T-helper 1 cell treated with Interleukin-12 subunit alpha and Interleukin-12 subunit beta and Interleukin-4 antibody, amounts not matched to agents 30 μg/mL and 1 μg/mL, for 36 hours (primary cell): Measurements from ENCODE around the gene ARHGAP24.
"Not testable (repeated sequence)": the region's sequence is repeated elsewhere in the genome, so short reads cannot be mapped to it uniquely, and the experiment has no call there.

ENCODE experiments used
- H3K27ac Mint-ChIP-seq: one replicate; pipeline ENCODE4 v1.8.0; 2021; ENCODE audit warnings: mild to moderate bottlenecking, mixed read lengths
- H3K27me3 Mint-ChIP-seq: one replicate; pipeline ENCODE4 v1.8.0; 2021; ENCODE audit warnings: low read depth, mixed read lengths
- H3K36me3 Mint-ChIP-seq: one replicate; pipeline ENCODE4 v1.8.0; 2021; ENCODE audit warnings: low read depth, mixed read lengths
- H3K4me1 Mint-ChIP-seq: one replicate; pipeline ENCODE4 v1.8.0; 2021; ENCODE audit warnings: low read depth, mixed read lengths
- H3K4me3 Mint-ChIP-seq: one replicate; pipeline ENCODE4 v1.8.0; 2021; ENCODE audit warnings: mild to moderate bottlenecking, moderate library complexity, mixed read lengths
- H3K9me3 Mint-ChIP-seq: one replicate; pipeline ENCODE4 v1.8.0; 2021; ENCODE audit warnings: mixed read lengths

ARHGAP24 gene

DNA sequence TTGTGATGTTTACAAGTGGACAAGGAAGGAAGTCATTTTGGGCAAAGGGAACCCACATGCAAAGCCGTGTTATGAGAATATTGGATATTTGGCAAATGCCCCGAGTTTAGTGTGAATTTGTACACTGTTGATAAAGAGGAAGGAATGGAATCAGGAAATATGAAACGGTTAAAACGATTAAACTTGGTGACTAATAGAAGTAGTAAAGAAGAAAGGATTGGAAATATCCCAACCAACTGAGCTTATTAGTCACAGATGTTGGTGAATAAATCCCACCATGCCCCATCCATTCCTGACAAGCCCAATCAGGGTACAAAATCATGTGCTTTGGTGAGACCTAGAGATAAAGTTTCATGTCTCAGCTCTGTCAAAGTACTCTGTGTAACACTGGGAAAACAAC is 22.0 kb downstream of the ARHGAP24 start:
- Mint-ChIP-seq H3K4me3 (no peak overlapping the region), H3K9me3 (peaks cover 3% of the 10 kb centered on the region), H3K4me1 (no peaks in the 10 kb centered on the region), H3K27ac (no peak overlapping the region), H3K27me3 (no peaks in the 10 kb centered on the region), H3K36me3 (no peaks in the 10 kb centered on the region)

DNA sequence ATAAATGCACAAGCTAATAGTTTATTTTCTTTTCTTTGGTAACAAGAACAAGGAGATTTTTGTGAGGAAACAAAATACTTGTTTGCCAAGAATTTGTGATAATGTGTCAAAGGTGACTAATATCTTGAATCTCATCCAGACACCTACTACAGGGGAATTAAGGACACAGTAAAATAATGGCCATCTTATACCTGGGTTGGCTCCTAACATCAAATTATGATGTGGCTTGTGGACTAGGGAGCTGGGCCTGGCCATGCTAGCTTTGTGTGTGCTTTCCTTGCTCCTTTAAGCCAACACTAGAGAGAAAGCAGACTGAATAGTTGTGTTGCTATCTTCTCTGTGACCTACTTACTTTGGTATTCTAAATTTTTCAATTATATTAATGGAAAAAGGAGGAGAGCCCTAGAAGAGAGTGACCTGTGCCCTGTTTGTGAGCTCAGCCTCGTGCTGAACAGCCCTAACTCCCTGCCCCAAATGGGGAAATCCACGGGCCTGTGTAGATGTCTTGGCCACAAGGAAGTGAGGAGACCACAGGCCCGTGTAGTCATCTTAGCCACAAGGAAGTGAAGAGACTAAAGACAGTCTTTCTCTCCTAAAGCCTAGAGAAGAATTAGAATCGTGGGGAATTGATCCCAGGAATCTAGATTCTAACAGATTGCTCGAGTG is 23.3 kb downstream of the ARHGAP24 start:
- no peak overlapping the region for H3K4me3 Mint-ChIP-seq
- H3K4me1 Mint-ChIP-seq: no peaks in the 10 kb centered on the region
- no peak overlapping the region for H3K27ac Mint-ChIP-seq
- peaks cover 3% of the 10 kb centered on the region for H3K9me3 Mint-ChIP-seq
- H3K36me3 Mint-ChIP-seq: no peaks in the 10 kb centered on the region
- no peaks in the 10 kb centered on the region for H3K27me3 Mint-ChIP-seq

DNA sequence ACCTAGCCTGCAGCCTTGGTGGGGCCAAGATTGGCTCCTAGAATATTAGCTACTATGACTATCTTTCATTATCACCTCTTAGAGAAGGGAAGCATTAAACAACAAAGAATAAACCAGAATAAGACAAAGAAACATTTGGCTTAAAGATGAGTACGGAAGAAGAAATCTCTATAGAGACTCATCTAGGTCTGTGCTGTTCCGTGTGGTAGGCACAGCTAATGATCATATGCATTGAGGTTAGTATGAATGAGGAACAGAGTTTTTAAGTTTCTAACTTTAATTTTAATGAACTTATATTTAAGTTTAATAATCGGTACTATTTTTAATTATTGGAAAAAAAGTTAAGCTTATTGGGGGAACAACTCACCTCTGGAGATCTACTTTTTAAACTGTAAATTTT is 24.6 kb downstream of the ARHGAP24 start:
- H3K4me3 Mint-ChIP-seq: no peak overlapping the region
- H3K4me1 Mint-ChIP-seq: no peaks in the 10 kb centered on the region

DNA sequence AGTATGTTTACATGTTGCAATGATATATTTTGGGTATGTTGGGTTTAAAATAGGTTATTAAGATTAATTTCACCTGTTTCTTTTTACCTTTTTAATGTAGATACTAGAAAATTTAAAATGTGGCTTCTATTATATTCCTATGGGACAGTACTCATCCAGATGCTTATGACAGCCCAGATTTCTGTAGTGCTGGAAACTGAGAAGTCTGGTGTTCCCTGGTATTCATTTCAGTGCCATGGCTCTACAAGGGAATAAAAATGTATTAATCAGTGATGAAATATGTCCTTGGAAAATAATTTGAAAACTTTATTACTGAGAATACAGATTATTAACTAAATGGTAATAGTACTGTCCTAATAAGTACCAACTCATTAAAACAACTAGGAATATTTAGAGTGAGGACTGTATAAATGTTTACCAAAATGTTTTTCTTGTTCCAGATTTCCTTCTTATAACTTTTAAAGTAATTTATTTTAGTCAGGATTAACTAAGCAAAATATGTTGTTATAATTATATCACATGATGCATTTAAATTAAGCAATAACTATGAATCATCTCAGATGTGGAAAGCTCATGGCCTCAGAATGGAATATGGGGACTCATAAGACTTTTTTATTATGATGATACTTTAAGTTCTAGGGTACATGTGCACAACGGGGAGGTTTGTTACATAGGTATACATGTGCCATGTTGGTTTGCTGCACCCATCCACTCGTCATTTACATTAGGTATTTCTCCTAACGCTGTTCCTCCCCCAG is 25.3 kb downstream of the ARHGAP24 start:
- H3K36me3 Mint-ChIP-seq: no peaks in the 10 kb centered on the region
- H3K4me1 Mint-ChIP-seq: no peaks in the 10 kb centered on the region
- H3K4me3 Mint-ChIP-seq: no peak overlapping the region
- no peaks in the 10 kb centered on the region for H3K27me3 Mint-ChIP-seq
- H3K9me3 Mint-ChIP-seq: peaks cover 3% of the 10 kb centered on the region
- no peak overlapping the region for H3K27ac Mint-ChIP-seq

More for the DNA sequence above, 24.6 kb downstream of the ARHGAP24 start:
- Mint-ChIP-seq H3K27me3 (no peaks in the 10 kb centered on the region), H3K36me3 (no peaks in the 10 kb centered on the region), H3K27ac (no peak overlapping the region), H3K9me3 (peaks cover 3% of the 10 kb centered on the region)

DNA sequence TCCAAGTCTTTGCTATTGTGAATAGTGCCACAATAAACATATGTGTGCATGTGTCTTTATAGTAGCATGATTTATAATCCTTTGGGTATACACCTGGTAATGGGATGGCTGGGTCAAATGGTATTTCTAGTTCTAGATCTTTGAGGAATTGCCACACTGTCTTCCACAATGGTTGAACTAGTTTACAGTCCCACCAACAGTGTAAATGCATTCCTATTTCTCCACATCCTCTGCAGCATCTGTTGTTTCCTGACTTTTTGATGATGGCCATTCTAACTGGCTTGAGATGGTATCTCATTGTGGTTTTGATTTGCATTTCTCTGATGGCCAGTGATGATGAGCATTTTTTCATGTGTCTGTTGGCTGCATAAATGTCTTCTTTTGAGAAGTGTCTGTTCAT is 26.2 kb downstream of the ARHGAP24 start:
- not testable (repeated sequence) for H3K27ac Mint-ChIP-seq, H3K4me1 Mint-ChIP-seq, H3K9me3 Mint-ChIP-seq, H3K4me3 Mint-ChIP-seq, H3K27me3 Mint-ChIP-seq, H3K36me3 Mint-ChIP-seq

DNA sequence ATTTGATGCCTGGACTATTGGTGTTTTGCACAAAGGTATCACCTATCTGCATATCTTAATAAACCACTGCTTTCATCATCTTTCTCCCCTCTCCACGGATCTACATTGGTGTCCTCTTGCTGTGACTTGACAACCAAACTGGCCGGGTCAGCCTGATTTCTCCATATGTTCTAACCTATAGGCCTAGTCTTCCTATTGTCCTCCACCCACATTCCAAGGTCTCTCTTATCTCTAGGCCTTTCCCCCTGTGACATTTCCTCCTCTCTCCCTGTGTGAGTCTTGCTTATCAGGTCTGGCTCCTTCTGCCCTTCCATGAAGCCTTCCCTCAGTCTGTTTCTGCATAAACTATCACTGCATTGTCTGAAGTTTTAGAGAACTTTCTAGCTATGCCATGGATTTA is 33.7 kb downstream of the ARHGAP24 start:
- Mint-ChIP-seq H3K27me3 (no peaks in the 10 kb centered on the region), H3K9me3 (no peaks in the 10 kb centered on the region), H3K36me3 (no peaks in the 10 kb centered on the region), H3K4me3 (no peak overlapping the region), H3K27ac (no peak overlapping the region), H3K4me1 (no peaks in the 10 kb centered on the region)

DNA sequence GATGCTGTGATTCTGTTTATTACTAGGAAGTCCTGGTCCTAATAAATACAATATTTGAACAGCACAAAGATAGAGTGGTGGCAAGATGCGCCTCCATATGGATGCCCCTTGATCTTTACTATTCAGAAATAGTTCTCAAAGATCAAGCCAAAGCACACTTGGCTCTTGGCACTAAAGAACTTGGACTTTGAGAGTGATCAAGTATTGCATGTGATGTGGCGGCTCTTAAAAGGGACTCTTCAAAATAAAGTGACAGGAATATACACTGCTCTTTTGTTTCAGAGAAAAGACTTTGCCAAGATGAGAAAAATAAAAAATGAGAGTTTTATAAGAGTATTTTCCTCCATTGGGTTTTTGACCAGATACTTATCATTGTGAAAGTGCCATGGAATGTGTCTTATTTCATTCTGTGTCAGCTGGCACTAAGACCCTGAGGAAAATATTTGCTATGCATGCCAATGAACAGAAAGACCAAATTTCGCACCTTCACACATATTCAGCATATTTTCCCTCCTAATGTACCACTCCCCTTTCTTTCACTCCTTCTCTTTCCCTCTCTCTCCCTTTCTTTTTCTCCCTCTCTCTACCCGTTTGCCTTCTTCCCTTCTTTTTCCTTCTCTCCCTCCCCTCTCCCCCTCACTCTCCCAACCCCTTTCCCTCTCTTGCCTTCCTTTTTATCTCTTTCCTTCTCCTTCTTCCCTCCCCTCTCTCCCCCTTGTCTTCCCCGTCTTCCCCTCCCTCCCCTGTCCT is 35.1 kb downstream of the ARHGAP24 start:
- Mint-ChIP-seq H3K27ac (no peak overlapping the region), H3K27me3 (no peaks in the 10 kb centered on the region), H3K4me3 (no peak overlapping the region), H3K9me3 (no peaks in the 10 kb centered on the region), H3K4me1 (no peaks in the 10 kb centered on the region), H3K36me3 (no peaks in the 10 kb centered on the region)

DNA sequence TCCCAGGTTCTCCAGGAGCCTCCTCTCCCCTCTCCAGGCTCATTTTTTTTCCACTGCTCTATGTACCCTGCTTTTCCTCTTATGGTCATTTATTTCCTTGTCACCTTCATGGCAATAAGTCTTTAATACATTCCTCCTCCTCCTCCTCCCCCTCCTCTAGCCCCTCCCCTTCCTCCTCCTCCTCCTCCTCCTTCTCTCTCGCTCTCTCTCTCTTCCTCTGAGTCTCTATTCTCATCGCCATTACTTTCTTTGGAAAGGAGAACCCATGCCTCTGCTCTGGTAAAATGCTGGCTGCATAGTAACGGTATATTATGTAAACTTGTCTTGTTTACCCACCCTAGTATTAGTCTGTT is 35.7 kb downstream of the ARHGAP24 start:
- Mint-ChIP-seq H3K9me3 (no peaks in the 10 kb centered on the region), H3K27ac (no peak overlapping the region), H3K4me1 (no peaks in the 10 kb centered on the region), H3K4me3 (no peak overlapping the region), H3K27me3 (no peaks in the 10 kb centered on the region), H3K36me3 (no peaks in the 10 kb centered on the region)

DNA sequence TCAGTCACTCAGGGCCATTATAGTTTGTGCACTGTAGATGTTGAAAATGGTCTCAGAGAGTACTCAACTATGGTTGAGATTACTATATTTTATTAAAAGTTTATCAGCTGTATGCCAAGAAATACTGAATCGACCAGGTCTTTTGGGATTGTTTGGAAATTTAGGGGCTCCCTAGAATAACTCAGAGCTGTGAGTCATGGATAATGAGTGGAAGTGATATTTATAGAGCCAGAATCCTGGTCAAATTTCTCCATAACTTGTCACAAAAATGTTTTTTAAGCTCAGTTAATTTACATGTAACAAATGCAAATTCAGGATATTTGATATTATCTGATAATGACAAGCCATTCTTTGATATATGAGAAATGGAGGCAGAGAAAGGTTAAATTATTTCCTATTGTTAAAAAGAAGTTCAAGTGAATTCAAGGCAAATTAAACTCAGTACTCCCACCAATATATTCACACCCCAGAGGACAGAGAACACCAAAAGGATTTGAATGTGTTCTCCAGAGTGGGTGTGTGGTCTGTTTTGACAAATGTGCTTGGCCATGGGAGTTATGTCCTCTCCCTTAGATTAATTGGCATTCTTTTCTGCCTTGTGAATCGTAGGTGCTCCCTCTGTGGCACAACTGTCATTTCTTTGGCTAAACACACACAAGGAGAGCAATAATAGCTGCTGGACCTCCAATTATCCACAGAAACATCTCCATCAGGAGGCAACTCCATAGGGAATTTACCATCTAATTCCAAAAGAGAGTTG is 37.7 kb downstream of the ARHGAP24 start:
- H3K9me3 Mint-ChIP-seq: no peaks in the 10 kb centered on the region
- H3K27me3 Mint-ChIP-seq: no peaks in the 10 kb centered on the region
- no peak overlapping the region for H3K27ac Mint-ChIP-seq
- H3K4me1 Mint-ChIP-seq: no peaks in the 10 kb centered on the region
- H3K36me3 Mint-ChIP-seq: no peaks in the 10 kb centered on the region
- H3K4me3 Mint-ChIP-seq: no peak overlapping the region

DNA sequence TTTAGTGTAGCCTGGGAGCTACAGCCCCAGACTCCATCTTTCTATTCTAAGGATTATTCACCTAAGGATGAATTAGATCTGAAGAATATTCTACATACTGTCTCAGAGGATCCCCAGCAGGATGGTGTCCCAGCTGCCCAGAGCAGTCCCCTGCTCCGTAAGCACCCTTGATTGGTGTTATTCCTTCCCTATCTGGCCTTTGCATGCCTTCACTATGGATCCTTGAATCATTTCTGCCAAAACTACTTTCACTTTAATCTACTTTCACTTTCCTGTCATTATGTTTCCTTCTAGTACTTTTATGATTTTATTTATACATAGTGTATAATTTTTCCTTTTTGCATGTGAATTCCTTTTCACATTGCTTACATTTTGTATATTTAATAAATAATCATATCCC is 39.2 kb downstream of the ARHGAP24 start:
- H3K4me3 Mint-ChIP-seq: no peak overlapping the region
- H3K36me3 Mint-ChIP-seq: no peaks in the 10 kb centered on the region
- H3K9me3 Mint-ChIP-seq: no peaks in the 10 kb centered on the region
- H3K27ac Mint-ChIP-seq: no peak overlapping the region
- no peaks in the 10 kb centered on the region for H3K4me1 Mint-ChIP-seq
- no peaks in the 10 kb centered on the region for H3K27me3 Mint-ChIP-seq

DNA sequence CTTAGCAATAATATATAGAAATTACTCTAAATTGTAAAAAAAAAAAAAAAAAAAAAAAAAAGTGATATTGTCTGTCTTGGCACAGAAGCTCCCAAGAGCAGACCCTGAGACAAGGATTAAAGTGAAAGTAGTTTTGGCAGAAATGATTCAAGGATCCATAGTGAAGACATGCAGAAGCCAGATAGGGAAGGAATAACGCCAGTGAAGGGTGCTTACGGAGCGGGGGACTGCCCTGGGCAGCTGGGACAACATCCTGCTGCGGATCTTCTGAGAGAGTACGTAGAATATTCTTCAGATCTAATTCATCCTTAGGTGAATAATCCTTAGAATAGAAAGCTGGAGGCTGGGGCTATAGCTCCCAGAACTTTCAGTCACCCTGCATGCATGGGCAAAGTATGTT is 39.8 kb downstream of the ARHGAP24 start:
- no peak overlapping the region for H3K4me3 Mint-ChIP-seq
- no peaks in the 10 kb centered on the region for H3K27me3 Mint-ChIP-seq
- H3K36me3 Mint-ChIP-seq: no peaks in the 10 kb centered on the region
- no peak overlapping the region for H3K27ac Mint-ChIP-seq
- H3K9me3 Mint-ChIP-seq: no peaks in the 10 kb centered on the region
- H3K4me1 Mint-ChIP-seq: no peaks in the 10 kb centered on the region

DNA sequence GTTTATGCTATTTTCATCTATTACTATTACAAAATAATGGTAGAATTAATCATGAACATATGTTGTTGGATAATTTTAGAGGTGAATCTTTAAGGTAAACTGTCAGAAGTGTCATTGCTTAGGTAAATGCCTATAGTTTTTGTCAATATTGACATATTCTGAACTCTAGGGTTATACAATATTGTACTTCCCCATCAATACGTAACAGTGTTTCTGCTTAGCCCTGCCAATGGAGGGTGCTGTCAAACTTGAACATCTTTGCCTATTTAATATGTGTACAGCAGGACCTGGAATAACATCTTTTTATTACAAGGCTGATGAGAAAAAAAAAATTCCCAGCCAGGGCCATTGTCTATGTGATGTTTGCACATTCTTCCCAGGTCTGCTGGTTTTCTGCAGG is 40.8 kb downstream of the ARHGAP24 start:
- Mint-ChIP-seq H3K4me1 (no peaks in the 10 kb centered on the region), H3K36me3 (no peaks in the 10 kb centered on the region), H3K27ac (no peak overlapping the region), H3K9me3 (no peaks in the 10 kb centered on the region), H3K27me3 (no peaks in the 10 kb centered on the region), H3K4me3 (no peak overlapping the region)

DNA sequence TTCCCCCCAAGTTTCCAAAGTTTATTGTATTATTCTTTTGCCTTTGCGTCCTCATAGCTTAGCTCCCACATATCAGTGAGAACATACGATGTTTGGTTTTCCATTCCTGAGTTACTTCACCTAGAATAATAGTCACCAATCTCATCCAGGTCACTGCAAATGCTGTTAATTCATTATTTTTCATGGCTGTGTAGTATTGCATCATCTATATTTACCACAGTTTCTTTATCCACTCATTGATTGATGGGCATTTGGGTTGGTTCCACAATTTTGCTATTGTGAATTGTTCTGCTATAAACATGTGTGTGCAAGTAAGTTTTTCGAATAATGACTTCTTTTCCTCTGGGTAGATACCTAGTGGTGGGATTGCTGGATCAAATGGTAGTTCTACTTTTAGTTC is 43.6 kb downstream of the ARHGAP24 start:
- H3K9me3 Mint-ChIP-seq, H3K4me3 Mint-ChIP-seq, H3K36me3 Mint-ChIP-seq, H3K4me1 Mint-ChIP-seq, H3K27ac Mint-ChIP-seq, H3K27me3 Mint-ChIP-seq: not testable (repeated sequence)

DNA sequence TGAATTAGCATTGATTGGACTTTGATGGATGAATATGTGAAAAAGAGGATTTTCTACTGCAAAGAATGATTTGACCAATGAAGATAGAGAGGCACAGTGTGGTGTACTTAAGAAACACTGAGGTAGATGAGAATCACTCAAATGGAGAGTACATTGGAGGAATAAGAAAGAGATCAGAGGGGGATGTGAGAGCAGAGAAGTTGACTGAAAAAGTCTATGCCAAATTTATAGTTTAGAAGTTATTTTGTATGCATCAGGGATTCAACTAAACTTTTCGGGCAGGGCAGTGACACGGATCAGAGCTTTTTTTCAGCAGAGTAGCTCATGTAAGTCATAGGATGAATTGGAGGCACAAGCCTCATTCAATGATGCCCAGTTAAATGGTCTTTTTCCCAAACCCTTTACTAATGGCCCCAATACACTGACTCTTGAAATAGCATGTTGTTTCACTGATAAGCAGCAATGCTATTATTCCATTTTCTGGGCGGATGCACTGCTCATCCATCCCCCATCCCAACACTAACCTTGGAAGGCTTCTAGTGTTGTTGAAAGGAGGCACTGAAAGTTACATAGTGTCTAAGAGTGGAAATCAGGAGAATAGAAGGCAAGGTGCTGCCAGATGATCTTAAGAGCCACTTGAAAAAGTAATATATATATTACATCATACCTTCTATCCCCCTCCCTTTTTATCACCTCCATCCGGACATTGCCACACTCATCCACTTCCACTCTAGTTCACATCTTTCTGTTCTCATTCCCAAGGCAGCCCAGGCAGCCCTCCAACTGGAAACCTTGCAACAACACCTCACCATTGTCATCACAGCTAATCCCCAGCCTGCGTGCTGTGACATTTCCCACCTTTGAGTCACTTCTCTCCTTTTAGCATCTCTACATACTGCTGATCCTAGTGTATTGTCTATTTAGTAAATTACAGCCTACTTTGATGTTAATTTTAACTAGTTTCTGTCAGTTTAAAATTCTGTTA is 46.1 kb downstream of the ARHGAP24 start:
- Mint-ChIP-seq H3K27ac (no peak overlapping the region), H3K9me3 (no peaks in the 10 kb centered on the region), H3K36me3 (no peaks in the 10 kb centered on the region), H3K4me3 (no peak overlapping the region), H3K4me1 (no peaks in the 10 kb centered on the region), H3K27me3 (no peaks in the 10 kb centered on the region)
